Measurements from ENCODE around the gene ARID4A. TPM values are rescaled to one million over a fixed set of nuclear protein-coding genes. Genes with fewer than 3 reads are reported as not detected.
"Not testable (repeated sequence)": the region's sequence is repeated elsewhere in the genome, so short reads cannot be mapped to it uniquely, and the experiment has no call there.

Gene ARID4A, protein sequence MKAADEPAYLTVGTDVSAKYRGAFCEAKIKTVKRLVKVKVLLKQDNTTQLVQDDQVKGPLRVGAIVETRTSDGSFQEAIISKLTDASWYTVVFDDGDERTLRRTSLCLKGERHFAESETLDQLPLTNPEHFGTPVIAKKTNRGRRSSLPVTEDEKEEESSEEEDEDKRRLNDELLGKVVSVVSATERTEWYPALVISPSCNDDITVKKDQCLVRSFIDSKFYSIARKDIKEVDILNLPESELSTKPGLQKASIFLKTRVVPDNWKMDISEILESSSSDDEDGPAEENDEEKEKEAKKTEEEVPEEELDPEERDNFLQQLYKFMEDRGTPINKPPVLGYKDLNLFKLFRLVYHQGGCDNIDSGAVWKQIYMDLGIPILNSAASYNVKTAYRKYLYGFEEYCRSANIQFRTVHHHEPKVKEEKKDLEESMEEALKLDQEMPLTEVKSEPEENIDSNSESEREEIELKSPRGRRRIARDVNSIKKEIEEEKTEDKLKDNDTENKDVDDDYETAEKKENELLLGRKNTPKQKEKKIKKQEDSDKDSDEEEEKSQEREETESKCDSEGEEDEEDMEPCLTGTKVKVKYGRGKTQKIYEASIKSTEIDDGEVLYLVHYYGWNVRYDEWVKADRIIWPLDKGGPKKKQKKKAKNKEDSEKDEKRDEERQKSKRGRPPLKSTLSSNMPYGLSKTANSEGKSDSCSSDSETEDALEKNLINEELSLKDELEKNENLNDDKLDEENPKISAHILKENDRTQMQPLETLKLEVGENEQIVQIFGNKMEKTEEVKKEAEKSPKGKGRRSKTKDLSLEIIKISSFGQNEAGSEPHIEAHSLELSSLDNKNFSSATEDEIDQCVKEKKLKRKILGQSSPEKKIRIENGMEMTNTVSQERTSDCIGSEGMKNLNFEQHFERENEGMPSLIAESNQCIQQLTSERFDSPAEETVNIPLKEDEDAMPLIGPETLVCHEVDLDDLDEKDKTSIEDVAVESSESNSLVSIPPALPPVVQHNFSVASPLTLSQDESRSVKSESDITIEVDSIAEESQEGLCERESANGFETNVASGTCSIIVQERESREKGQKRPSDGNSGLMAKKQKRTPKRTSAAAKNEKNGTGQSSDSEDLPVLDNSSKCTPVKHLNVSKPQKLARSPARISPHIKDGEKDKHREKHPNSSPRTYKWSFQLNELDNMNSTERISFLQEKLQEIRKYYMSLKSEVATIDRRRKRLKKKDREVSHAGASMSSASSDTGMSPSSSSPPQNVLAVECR
- total RNA-seq (2014; rRNA removed; shearing (Covaris generic)), result 3.5 and 5.9 TPM in 2 replicates

DNA sequence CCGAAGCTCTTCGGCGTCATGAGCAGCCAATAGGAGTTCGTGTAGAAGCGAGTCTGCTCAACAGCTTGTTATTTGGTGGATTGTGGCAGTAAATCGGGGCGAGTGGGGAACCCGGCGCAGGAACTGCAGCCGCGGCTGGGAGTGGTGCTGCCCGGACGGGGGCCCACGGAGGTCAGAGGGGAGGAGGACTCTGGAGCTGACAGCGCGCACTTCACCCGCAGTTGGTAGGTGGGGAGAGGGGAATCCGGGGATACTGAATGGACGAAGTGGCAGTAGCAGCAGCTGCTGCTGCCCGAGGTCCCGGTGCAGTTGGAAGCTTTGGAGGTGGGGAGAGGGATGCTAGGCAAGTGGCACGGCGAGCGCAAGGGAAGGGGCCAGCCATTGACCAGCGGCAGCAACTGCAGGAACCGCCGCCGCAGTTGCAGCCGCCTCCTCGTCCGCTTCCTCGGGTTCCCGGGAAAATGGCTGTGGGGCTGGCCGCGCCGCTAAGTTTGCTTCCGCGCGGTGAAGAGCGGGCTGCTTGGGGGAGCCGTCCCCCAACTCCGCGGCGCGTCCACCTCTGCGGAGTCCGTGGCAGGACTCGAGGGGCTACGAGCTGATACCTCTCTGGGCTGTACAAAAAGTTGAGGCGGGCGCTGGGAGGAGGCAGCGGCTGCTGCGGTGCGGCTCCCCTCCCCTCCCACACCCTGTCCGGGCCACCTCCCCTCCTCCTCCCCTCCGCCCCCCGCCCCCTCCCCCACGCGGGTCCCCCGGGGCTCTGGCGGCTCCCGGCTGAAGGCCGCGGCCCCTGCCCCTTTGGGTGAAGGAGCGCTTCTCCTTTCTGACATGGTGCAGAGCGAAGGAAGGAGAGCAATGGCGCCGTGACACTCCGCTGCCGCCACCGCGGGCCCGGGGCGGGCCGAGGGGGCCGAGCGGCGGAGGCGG lies at the start of gene ARID4A:
ARID4A (plus strand) TSS at position 79 of the 924 bp plus-strand sequence. CDS start 1,300 bp downstream, outside the sequence.
- Histone ChIP-seq H3K4me3 (ENCODE audit: insufficient read depth, low read depth, low read length) (peak within 1 kb of the TSS; percentile 92), H3K27me3 (ENCODE audit: control insufficient read depth, insufficient read depth, low read length) (no peaks in the 10 kb centered on the region), H3K36me3 (replicated peaks; ENCODE audit: control insufficient read depth, insufficient read depth, low read length) (peaks cover 4% of the 10 kb centered on the region)
- peak; percentile 79 for DNase-seq

DNA sequence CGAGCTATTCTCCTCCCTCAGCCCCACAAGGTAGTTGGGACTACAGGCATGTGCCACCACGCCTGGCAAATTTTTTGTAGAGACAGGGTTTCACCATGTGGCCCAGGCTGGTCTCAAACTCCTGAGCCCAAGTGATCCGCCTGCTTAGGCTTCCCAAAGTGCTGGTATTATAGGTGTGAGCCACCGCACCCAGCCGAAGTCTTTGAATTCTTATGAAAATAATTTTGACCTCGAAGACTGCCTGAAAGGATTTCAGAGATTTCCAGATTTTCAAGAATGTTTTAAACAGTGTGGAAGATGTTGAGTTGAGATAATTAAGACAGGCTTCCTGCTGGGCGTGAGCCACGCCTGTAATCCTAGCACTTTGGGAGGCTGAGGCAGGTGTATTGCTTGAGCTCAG lies 48.7 kb upstream of the ARID4A start:
- Histone ChIP-seq H3K27me3 (ENCODE audit: control insufficient read depth, insufficient read depth, low read length) (no peaks in the 10 kb centered on the region), H3K4me3 (ENCODE audit: insufficient read depth, low read depth, low read length) (no peak overlapping the region), H3K36me3 (replicated peaks; ENCODE audit: control insufficient read depth, insufficient read depth, low read length) (peaks cover 6% of the 10 kb centered on the region)
- DNase-seq, result no peak

DNA sequence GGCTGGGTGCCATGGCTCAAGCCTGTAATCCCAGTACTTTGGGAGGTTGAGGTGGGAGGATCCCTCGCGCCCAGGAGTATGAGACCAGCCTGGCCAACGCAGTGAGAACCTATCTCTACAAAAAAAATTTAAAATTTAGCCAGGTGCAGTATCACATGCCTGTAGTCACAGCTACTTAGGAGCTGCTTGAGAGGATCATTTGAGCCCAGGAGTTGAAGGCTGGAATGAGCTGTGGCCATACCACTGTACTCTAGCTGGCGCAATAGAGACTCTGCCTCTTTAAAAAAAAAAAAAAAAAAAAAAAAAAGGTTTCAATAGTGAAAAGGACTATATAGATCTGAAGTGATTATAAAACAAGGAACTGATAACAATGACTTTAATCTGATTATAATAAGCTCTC lies 40.2 kb upstream of the ARID4A start:
- DNase-seq, result no peak
- Histone ChIP-seq H3K27me3 (ENCODE audit: control insufficient read depth, insufficient read depth, low read length) (no peaks in the 10 kb centered on the region), H3K4me3 (ENCODE audit: insufficient read depth, low read depth, low read length) (no peak overlapping the region), H3K36me3 (replicated peaks; ENCODE audit: control insufficient read depth, insufficient read depth, low read length) (peaks cover 25% of the 10 kb centered on the region)

DNA sequence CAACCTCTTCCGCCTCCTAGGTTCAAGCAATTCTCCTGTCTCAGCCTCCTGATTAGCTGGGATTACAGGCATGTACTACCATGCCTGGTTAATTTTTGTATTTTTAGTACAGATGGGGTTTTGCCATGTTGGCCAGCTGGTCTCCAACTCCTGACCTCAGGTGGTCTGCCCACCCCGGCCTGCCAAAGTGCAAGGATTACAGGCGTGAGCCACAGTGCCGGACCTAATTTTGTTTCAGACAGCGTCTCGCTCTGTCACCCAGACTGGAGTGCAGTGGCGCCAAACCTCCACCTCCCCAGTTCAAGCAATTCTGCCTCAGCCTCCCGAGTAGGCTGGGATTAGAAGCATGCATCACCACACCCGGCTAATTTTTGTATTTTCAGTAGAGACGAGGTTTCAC lies 36.4 kb upstream of the ARID4A start:
- not testable (repeated sequence) for H3K27me3 ChIP-seq (ENCODE audit: control insufficient read depth, insufficient read depth, low read length); DNase-seq; H3K4me3 ChIP-seq (ENCODE audit: insufficient read depth, low read depth, low read length)
- peaks cover 35% of the 10 kb centered on the region for H3K36me3 ChIP-seq (replicated peaks; ENCODE audit: control insufficient read depth, insufficient read depth, low read length)

DNA sequence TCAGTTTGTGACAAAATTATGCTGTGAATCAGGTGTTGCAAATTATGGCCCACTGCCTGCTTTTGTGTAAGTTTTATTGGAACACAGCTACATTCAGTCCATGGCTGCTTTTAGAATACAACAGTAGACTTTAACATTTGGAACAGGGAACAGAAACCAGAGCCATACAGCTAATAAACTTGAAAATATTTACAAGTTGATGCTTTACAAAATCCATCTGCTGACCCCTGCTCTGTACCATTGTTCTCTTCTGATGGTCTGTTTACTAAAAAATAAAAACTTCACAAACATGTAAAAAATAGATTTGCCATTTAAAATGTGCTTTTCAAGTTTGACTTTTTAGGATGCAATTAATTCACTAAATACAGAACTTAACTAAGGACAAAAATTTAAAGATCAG lies 33.0 kb upstream of the ARID4A start:
- no peak overlapping the region for H3K4me3 ChIP-seq (ENCODE audit: insufficient read depth, low read depth, low read length)
- DNase-seq, result no peak
- H3K36me3 ChIP-seq (replicated peaks; ENCODE audit: control insufficient read depth, insufficient read depth, low read length), result peaks cover 32% of the 10 kb centered on the region
- no peaks in the 10 kb centered on the region for H3K27me3 ChIP-seq (ENCODE audit: control insufficient read depth, insufficient read depth, low read length)

DNA sequence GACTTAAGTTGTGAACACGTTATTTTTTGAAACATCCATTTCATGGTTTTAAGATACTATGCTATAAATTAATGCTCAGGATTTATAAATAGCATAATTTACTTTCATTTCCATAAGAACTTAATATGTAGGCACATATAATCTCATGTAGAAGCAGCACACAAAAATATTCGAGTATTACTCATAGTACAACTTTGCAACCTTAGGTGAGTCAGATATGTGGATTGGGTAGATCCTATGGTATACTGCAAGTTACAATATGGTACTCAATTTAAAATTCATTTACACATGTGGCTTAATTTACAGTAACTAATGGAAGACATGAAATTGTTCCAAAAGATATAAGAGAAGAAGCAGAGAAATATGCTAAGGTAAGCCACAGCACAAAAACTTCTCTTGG lies 27.7 kb upstream of the ARID4A start:
- no peak for DNase-seq
- Histone ChIP-seq H3K27me3 (ENCODE audit: control insufficient read depth, insufficient read depth, low read length) (no peaks in the 10 kb centered on the region), H3K36me3 (replicated peaks; ENCODE audit: control insufficient read depth, insufficient read depth, low read length) (peaks cover 29% of the 10 kb centered on the region), H3K4me3 (ENCODE audit: insufficient read depth, low read depth, low read length) (no peak overlapping the region)

DNA sequence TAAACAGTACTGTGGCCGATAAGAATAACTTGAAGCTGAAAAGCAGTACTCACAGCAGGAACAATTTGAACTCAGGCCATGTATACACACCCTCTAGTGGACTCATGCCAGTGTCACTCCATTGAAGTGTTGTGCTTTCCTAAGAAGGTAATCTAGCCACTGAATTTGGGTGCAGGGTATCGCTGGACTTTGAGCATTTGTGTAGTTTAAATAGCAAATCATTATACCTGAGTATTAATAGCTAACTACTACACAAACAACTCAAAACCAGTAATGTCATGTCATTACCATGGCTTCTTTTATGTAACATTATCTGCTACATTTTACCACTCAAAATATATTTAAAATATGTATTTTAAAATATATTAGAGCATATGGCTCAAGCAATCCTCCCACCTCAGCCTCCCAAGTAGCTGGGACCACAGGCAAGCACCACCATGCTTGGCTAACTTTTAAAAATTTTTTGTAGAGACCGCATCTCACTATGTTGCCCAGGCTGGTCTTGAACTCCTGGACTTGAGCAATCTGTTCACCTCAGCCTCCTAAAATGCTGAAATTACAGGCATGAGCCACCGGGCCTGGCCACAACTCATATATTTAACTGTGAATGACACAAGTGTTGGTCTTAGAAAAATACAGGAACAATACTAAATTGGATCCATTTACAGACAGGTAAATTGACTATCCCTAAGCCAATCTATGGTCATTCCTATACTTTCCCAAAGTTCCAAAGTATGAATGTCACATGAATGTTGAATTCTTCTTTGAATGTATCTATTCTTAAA lies 25.6 kb upstream of the ARID4A start:
- no peaks in the 10 kb centered on the region for H3K27me3 ChIP-seq (ENCODE audit: control insufficient read depth, insufficient read depth, low read length)
- peaks cover 22% of the 10 kb centered on the region for H3K36me3 ChIP-seq (replicated peaks; ENCODE audit: control insufficient read depth, insufficient read depth, low read length)

DNA sequence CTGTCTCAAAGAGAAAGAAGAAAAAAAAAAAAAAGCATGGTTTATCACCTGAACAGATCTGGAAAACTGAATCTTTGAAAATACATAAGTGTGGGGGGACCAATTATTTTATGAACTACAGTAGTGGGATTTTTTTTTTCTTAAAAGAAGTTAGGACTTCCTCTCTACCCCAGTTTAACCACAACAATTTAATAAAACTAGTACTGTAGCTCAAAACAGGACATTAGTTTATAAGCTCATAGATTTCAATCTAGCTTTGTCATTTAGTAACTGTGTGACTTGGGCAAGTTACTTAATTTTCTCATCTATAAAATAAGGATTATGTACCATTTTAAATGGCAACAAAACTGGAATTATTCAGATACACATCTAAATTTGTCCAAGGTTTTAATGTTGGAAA lies 23.5 kb upstream of the ARID4A start:
- Histone ChIP-seq H3K27me3 (ENCODE audit: control insufficient read depth, insufficient read depth, low read length) (no peaks in the 10 kb centered on the region), H3K36me3 (replicated peaks; ENCODE audit: control insufficient read depth, insufficient read depth, low read length) (peaks cover 15% of the 10 kb centered on the region), H3K4me3 (ENCODE audit: insufficient read depth, low read depth, low read length) (no peak overlapping the region)
- DNase-seq, result no peak

More for the DNA sequence above, 25.6 kb upstream of the ARID4A start:
- no peak for DNase-seq
- H3K4me3 ChIP-seq (ENCODE audit: insufficient read depth, low read depth, low read length), result no peak overlapping the region

DNA sequence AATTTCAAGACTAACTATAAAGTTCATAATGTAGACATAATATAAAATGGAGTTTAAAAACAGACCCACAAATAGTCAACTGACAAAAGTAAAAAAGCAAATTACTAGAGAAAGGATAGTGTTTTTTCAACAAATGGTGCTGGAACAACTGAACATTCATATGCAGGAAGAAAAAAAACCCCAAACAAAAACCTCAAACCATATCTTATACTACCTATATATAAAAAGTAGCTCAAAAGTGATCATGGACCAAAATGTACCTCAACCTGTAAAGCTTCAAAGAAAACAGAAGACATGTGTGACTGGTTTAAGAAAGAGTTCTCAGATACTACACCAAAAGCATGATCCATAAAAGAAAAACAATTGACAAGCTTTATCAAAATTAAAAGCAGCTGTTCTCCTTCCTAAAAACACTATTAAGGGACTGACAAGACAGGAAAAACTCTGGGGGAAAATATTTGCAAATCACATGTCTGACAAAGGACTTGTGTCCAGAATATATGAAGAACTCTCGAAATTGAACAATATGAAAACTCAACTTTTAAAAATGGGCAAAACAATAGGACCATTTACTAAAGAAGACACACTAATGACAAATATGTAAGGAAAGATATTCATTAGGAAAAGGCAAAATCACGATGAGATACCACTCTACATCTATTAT lies 22.7 kb upstream of the ARID4A start:
- peaks cover 13% of the 10 kb centered on the region for H3K36me3 ChIP-seq (replicated peaks; ENCODE audit: control insufficient read depth, insufficient read depth, low read length)
- H3K27me3 ChIP-seq (ENCODE audit: control insufficient read depth, insufficient read depth, low read length), result no peaks in the 10 kb centered on the region
- DNase-seq, result no peak
- no peak overlapping the region for H3K4me3 ChIP-seq (ENCODE audit: insufficient read depth, low read depth, low read length)

DNA sequence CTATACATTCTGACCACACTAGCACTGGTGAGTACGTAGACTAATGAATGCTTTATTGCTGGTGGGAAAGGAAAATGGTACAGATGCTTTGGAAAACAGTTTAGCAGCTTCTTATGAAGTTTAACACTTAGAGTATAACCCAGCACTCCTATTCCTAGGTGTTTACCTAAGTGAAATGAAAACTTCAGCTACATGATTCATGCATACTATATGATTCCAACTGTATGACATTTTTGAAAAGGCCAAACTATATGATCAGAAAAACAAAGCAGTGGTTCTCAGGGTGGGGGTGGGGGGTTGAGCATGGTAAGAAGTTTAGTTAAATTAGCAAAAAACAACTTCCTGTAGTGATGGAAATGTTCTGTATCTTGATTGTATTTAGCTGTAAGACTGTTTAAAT lies 22.1 kb upstream of the ARID4A start:
- Histone ChIP-seq H3K27me3 (ENCODE audit: control insufficient read depth, insufficient read depth, low read length) (no peaks in the 10 kb centered on the region), H3K36me3 (replicated peaks; ENCODE audit: control insufficient read depth, insufficient read depth, low read length) (peaks cover 11% of the 10 kb centered on the region), H3K4me3 (ENCODE audit: insufficient read depth, low read depth, low read length) (no peak overlapping the region)
- DNase-seq, result no peak

DNA sequence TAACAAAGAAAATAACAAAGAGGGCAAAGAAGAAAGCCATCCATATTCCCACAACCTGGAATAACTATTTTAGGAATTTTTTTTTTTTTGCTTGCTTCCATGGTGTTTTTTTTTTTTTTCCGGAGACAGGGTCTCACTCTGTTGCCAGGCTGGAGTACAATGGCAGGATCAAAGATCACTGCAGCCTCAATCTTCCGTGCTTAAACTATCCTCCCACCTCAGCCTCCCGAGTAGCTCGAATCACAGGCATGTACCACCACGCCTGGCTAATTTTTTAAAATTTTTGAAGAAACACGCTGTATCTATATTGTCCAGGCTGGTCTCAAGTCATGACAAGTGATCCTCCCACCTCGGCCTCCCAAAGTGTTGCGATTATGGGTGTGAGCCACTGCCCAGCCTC lies 20.2 kb upstream of the ARID4A start:
- DNase-seq, result no peak
- peaks cover 5% of the 10 kb centered on the region for H3K36me3 ChIP-seq (replicated peaks; ENCODE audit: control insufficient read depth, insufficient read depth, low read length)
- no peak overlapping the region for H3K4me3 ChIP-seq (ENCODE audit: insufficient read depth, low read depth, low read length)
- no peaks in the 10 kb centered on the region for H3K27me3 ChIP-seq (ENCODE audit: control insufficient read depth, insufficient read depth, low read length)

DNA sequence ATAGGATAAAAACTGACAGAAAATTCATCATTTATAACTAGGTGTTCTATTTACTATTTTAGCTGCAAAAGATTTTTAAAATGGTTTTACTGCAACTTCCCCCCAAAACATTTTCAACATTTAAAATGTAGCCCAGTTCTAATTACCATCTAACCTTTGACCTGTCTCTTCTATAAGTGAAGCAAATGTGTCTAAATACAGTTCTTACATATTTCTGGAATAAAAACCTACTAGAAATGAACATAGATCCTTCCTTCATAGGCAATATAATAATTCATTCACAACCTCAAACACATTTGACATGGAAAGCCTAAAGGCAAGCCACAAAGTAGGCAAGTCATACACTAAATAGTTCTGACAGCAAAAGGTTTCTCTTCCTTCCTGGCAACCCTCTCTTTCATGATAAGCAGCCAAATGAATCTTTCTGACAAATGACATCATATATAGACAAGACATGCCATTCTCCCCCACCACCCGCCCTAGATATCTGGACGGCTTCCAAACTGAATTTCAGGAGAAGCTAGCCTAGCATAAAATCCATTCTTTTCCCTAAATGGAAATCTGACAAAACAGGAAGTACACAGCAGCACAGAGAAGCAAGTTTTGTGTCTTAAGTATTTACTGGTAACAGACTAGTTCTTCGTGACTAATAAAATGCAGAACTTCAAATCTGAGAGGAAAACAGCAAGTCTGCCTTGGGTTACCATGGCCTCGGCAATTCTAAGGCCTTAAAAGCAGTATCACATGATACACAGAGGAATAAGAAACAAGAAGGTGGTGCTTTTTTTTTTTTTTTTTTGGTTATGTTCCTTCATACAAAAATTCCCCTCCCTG lies 17.2 kb upstream of the ARID4A start:
- Histone ChIP-seq H3K4me3 (ENCODE audit: insufficient read depth, low read depth, low read length) (no peak overlapping the region), H3K27me3 (ENCODE audit: control insufficient read depth, insufficient read depth, low read length) (no peaks in the 10 kb centered on the region), H3K36me3 (replicated peaks; ENCODE audit: control insufficient read depth, insufficient read depth, low read length) (peaks cover 12% of the 10 kb centered on the region)
- no peak for DNase-seq
